Eye (tissue), 1 donor: ENCODE results near the gene ZSWIM9.
"Not testable (repeated sequence)": the region's sequence is repeated elsewhere in the genome, so short reads cannot be mapped to it uniquely, and the experiment has no call there.

Experiments
- DNase-seq: peaks from one replicate; pipeline ENCODE4 v3.0.0-alpha.2; 2015

ZSWIM9 gene

DNA sequence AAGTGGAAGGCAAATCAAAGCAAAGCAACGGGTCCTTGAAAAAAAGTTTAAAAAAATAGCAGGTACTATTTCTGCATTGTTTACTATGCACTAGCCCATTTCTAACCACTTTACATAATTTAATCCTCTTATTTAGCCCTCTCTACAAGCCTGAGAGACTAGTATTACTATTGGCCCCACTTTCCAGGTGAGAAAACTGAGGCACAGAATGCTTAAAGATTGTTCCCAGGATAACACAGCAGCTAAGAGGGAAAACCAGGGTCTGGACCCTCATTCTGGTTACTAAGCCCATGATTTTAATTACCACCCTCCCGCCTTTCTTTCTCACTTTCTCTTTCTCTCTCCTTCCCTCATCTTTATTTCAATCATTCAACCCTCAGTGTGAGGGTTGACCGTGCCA, 5.7 kb downstream of the ZSWIM9 start:
- DNase-seq = no peak

GRCh38 chr19:48181505-48181904, 11.0 kb downstream of the ZSWIM9 start:
- DNase-seq = no peak

- DNase-seq = no peak
Observed at GRCh38 chr19:48182434-48182833, 12.0 kb downstream of the ZSWIM9 start.

GRCh38 chr19:48183356-48183755, 12.9 kb downstream of the ZSWIM9 start:
- DNase-seq = no peak

DNA sequence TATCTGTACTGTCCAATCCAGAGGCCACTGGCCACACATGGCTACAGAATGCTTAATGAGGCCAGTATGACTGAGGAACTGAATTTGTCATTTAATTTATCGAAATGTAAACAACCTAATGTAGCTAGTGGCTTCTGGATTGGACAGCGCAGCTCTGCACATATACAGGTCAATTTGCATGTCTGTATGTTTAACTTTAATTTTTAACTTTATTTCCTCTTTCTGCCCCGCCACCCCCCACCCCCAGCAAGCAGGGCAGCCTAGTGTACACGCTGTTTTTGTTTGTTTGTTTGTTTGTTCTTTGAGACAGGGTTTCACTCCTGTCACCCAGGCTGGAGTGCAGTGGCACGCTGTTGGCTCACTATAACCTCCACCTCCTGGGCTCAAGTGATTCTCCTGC, 15.5 kb downstream of the ZSWIM9 start:
- DNase-seq = no peak

DNA sequence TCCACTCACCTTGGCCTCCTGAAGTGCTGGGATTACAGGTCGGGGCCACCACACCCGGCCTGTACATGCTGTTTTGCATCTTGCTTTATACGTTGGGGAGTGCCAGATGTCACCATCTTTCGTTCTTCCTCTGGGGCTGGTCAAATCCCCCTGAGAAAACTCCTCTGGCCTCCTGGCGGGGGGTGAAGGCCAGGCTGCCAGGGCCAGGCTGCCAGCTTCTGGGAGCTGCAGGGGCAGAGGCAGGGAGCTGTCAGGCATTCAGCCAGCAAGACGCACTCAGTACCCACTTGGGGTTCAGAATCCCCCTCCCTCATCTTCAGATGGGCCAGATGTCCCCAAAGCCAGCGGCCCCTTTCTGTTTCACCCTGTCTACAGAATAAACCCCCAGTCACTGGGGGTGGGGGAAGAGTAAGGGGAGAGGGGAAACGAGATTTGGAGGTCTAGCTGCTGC, 16.1 kb downstream of the ZSWIM9 start:
- DNase-seq = no peak

- no peak for DNase-seq
Observed at GRCh38 chr19:48190288-48190884, 19.9 kb downstream of the ZSWIM9 start.

- no peak for DNase-seq
Observed at GRCh38 chr19:48190885-48191284, 20.4 kb downstream of the ZSWIM9 start.

- no peak for DNase-seq
Observed at GRCh38 chr19:48192750-48193149, 22.3 kb downstream of the ZSWIM9 start.

DNA sequence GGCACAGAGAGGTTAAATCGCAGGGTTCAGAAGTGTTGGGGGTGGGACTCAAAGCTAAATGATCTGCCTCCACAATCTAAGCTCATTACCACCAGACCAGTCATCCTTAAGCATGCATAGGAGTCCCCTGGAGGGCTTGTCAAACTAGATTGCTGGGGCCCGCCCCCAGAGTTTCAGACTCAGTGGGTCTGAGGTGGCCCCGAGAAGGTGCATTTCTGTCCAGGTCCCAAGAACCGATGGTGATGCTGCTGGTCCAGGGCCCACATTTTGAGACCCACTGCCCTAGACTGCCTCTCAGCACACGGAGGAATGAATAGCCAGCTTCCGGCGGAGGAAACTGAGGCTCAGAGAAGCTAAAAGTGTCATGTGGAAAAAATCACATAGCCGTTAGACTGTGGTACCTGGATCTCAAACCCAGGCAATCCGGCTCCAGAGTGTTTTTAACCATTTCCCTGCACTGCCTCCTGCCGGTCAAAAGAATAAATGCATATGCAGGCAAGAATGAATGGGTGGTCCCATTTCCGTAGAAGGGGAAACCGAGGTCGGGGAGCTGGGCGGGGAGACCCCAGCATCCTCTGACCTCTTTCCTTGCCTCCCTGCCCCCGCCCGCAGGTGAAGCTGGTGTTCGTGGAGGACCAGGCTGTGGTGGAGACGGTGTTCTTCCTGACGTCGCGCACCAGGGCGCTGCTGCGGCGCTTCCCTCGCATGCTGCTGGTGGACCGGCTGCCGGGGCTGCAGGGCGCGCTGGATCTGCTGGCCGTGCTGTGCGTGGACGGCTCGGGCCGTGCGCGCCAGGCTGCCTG, 23.8 kb downstream of the ZSWIM9 start:
- DNase-seq = peak; percentile 48

GRCh38 chr19:48194844-48195830, 24.7 kb downstream of the ZSWIM9 start:
- no peak for DNase-seq

GRCh38 chr19:48196321-48196763, 25.9 kb downstream of the ZSWIM9 start:
- DNase-seq = no peak

DNA sequence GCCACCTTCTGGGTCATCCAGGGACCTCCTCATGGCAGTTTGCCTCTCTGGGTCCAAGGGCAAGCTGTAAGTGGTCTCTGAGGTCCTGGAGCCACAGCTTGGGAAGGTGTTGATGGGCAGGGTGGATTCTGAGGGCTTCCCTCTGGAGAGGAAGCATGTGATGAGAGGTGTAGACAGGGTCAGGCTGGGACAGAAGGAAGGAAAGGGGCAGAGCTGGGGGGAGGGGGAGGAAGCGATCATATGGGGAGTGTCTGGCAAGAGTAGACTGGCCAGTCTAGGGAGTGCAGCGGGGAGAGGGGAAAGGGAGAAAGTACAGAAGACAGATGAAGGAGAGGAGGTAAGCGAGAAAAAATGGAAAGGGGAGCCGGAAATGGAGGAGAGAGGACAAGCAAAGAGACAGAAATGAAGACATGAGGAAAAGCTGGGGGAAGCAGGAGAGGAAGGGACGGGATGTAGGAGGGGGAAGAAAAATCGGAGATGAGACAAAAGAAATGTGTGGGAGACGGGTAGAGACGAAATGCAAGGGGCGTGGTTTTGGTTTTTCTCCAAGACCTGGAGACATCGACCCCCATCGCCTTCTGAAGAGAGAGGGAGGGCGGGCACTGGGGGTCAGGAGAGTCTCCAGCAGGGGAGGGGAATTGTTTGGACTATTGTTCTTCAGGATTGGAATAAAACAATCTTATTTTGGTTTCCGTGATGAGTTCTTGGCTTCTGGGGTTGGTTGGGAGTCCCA, 26.6 kb downstream of the ZSWIM9 start:
- no peak for DNase-seq

DNA sequence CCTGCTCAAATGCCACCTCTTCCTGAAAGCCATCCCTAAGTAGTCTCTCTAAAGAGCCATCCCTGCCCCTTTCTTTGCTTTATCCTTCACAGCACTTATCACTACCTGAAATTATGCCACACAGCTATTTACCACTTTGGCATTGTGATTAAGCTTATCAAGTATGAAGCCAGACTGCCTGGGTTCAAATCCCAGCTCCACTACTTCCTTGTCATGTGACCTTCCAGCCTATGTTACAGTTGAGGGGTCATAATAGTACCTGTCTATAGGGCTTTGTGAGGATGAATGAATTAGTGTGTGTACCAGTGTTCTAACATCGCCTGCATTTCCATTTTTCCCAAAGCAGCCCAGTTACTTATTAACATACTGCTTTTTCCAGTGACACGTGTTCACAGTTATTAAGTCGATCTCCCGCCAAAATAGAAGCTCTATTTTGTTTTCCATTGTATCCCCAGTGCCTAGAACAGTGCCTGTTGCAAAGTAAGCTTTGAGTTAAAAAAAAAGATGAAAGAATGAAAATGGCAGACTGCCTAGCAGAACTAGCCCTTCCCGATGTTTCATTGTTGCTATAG, 32.8 kb downstream of the ZSWIM9 start:
- no peak for DNase-seq

DNA sequence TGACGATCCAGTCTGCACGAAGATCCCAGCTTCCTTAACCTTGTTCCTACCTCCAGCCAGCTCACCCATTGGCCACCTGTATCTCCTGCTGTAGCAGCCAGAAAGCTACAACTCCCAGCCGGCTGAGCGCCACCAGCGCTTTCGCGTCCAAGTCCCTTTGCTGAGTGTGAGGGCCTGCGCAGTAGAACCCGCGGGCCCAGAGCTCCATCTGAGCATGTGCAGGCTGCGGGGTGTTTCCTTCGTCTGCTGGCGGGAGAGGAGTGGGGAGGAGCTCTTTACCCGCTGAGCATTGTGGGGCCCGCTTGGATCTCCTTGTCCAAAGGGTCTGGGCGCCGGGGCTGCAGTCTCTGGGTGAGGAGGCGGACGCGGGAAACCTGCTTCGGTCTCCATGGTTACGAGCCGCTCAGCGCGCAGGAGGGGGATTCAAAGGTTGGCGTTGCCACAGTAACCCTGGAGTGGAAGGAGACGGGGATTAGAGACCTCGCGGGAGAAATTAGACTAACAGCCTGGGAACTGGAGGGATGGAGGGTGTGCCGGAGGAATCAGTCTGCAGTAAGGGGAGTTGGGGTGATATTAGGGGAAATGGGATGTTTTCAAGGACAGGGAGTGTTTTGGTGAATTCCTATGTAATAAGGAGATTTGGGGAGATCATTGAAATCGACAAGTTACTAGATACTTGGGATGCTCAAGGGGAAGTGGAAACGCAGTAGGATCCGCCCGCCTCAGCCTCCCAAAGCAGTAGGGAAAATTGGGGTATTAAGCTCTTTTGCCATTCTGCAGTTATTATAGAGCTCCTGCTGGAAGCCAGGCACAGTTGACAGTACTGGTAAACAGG, 33.5 kb downstream of the ZSWIM9 start:
- DNase-seq = peak; percentile 99

DNA sequence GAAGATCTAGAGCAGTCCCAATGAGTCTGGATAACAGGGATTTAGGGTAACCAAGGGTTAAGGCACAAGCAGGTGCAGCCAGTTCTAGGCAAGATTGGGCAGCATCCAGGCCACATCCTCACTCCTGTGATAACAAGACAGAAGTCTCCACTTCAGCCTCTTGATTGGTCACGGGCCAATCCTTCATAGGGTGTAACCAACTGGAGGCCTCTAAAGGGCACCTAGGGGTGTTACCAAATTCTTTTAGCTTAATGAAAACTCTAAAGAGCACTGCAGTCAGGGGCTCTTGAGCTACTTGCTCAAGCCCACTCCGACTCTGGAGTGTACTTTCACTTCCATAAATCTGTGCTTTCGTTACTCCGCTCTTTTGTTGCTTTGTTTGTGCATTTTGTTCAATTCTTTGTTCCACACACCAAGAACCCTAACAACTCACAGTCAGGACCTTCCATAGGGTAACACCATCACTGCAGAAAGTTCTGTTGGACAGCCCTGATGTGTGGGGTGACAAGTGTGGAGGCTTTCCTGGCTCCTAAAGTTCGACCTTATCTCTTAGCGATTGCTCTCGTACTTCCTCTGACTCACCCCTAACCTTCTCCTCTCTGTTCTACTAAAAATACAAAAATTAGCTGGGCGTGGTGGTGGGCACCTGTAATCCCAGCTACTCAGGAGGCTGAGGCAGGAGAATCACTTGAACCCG, 36.1 kb downstream of the ZSWIM9 start:
- no peak for DNase-seq

DNA sequence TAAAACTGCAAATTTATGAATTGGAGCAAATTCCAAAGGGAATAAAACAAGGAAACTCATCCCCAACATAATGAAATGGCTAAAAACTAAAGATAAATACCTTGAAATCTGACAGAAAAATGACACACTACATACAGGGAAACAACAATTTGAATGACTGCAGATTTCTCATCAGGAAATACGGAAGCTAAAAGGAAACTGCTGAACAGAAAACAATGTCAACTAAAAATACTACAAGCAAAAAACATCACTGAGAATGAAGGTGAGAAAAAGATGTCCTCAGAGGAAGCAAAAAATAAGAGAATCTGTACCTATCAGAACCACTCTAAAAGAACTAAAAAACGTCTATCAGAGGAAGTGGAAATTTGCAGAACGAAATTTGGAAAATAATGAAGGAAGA, 39.5 kb downstream of the ZSWIM9 start:
- DNase-seq = no peak

DNA sequence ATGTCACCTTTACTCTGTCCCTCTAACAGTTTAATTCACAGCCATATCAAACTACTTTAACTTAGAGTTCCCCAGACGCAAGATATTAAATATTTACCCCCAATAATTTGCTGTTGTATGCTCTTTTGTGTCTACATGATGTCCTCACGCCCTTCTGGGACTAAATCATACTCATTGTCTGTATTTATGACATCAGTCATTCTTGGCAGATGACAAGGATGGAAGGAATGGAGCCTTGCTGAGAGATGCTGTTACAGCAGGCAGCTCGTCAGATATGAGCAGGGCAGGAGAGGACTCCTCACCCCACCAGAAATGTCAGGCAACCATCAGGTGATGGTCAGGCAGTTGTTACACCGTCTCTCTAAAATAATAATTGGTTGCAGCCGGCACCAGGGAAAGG, 43.5 kb downstream of the ZSWIM9 start:
- DNase-seq = no peak

GRCh38 chr19:48216933-48217332, 46.5 kb downstream of the ZSWIM9 start:
- DNase-seq = no peak

DNA sequence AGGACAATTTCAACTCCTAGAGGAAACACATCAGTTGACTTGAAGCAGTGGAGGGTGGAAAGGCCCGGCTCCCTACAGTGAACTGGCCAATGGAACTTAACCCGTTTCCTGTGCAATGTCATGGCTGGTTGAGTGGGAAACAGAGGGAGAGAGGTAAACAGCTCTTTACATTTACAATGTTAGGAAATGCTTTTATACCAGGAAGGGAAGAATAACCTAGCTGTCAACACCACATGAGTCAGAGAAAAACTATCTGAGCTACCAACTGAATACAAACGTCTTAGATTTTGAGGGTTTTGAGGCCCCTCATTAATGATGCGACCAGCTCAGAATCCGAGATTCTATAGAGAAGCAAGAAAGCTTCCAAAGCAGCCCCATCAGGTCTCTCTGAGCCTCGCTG, 48.5 kb downstream of the ZSWIM9 start:
- DNase-seq = no peak

- not testable (repeated sequence) for DNase-seq
Observed at GRCh38 chr19:48220784-48221183, 50.3 kb downstream of the ZSWIM9 start.
